HG03175 (cell line): ENCODE results near the gene TSPAN32.

ENCODE experiments used
- ATAC-seq: cut with Tn5 transposase; IDR thresholded peaks from one replicate; pipeline ENCODE4 v1.9.1; 2021; ENCODE audit warnings: mild to moderate bottlenecking, moderate library complexity; ENCODE audit not compliant: unreplicated experiment

Gene TSPAN32

GRCh38 chr11:2314136-2314524 lies 12.3 kb downstream of the TSPAN32 start:
- no peak for ATAC-seq

DNA sequence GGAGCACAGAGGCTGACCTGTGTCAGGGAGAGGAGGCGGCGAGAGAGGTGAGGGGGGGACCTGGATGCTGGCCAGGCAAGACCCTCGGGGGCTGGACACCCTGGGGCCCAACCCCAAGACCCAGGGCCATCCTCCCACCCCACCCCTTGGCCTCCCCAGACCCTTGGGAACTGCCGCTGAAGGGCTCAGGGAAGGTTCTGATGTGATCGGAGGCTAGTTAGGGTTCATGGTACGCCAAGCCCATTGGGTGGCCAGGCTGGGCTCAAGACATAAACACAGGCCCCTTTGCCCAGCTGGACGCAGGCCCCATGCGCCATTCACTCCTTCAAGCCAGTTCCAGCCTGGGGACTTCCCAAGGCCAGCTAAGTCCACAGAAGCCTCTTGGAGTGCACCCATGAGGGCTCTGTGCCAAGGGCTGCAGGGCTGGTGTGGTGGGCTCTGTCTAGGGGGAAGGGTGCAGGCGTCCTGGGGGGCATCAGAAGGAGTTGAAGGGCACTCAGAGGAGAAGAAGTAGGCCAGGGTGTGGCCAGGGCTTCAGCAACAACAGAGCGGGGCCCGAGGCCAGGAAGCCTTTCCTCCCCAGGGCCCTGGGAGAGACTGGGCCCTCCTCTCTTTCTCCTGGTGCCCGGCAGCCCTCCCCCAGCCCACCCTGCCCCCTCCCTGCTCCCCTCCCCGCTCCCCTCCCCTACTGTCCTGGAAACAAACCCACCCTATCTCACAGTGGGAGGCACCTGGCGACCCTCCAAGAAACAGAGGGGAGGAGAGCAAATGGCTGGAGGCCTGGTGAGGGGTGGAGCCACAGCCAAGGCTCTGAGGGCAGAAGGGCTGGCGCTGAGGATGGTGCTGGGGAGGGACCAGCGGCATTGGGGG lies 12.9 kb downstream of the TSPAN32 start:
- ATAC-seq = no peak

DNA sequence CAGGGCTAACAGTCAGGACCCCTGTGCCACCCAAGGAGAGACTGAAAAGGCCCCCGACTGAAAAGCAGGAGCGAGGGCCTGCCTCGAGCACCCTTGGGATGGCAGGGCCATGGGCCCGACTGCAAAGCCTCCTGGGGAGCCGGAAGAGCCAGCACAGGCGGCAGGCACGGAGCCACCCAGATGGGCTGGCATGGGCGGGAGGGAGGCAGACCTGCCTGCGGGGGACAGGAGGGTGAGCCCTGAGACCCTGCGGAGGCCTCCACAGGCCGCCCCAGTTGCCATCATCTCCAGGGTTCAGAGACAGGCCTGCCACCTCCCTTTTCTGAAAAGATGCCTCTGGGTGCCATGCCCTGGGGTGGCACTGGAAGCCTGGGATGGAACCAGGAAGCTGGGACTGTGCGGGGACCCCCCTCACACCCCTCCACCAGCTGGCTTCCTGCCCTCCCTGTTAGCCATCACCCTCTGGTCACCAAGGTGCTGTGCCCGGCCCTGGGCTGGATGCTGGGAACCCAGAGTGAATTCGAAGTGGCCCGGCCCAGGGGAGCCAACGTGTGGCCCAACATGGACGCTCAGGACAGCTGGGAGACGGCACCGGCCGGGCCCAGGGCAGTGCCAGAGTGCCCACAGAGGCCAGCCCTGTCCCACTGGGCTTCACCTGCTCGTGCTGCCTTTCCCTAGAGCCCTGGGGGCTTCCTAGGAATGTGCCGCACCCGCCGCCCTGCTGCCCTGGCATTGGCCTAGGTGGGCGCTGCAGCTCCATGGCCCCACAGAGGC lies 13.8 kb downstream of the TSPAN32 start:
- no peak for ATAC-seq

- ATAC-seq = no peak
These were observed 14.6 kb downstream of the TSPAN32 start for GRCh38 chr11:2316169-2316962.

DNA sequence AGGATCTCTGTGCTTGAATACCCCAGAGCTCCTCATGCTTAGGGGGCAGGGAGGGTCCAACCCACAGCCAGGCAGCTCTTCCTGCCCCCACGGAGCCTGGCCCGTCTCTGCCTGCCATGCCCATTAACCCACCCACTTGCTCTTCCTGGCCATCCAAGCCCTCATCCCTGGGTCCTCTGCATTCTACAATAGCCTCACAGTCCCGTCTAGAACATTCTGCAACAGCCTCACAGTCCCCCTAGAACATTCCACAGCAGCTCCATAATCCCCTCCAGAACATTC lies 15.1 kb downstream of the TSPAN32 start:
- ATAC-seq = no peak

DNA sequence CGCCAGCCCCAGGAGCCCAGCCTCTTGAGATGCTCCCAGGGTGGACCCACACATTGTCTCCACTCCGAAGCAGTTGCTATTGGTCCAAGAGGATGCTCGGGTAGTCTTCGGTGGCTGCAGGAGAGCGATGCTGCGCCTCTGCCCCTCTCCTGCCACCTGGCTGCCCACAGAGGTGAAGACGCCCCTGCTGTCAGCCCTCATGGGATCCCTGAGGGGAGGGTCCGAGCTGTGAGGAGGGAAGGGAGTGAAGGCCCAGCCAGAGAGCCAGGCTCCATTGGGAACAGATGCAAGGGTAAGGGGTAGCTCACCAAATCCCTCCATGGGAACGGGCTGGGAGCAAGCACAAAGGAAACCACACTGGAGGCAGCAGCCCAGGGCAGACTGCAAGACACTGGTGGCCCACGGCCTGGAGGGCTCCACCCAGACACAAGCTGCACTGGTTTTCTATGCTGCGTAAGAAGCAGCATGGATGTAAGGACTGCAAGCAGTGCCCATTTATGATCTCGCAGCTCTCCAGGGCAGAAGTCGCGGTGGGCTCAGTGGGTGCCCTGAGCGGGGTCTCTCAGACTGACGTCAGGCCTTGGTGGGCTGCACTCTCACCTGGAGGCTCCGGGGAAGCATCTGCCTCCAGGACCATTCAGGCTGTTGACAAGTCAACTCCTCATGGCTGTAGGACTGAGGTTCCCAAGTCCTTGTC lies 15.7 kb downstream of the TSPAN32 start:
- no peak for ATAC-seq

GRCh38 chr11:2318123-2318522 lies 16.3 kb downstream of the TSPAN32 start:
- ATAC-seq = no peak

DNA sequence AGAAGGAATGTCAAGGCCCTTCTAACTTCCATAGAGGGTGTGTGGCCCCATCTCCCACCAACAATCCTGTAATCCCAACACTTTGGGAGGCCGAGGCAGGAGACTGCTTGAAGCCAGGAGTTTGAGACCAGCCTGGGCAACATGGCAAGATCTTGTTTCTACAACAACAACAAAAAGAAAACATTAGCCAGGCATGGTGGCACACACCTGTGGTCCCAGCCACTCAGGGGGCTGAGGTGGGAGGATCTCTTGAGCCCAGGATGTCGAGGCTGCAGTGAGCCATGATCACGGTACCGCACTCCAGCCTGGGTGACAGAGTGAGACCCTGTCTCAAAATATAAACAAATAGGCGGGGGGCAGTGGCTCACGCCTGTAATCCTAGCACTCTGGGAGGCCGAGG lies 16.9 kb downstream of the TSPAN32 start:
- ATAC-seq = no peak

DNA sequence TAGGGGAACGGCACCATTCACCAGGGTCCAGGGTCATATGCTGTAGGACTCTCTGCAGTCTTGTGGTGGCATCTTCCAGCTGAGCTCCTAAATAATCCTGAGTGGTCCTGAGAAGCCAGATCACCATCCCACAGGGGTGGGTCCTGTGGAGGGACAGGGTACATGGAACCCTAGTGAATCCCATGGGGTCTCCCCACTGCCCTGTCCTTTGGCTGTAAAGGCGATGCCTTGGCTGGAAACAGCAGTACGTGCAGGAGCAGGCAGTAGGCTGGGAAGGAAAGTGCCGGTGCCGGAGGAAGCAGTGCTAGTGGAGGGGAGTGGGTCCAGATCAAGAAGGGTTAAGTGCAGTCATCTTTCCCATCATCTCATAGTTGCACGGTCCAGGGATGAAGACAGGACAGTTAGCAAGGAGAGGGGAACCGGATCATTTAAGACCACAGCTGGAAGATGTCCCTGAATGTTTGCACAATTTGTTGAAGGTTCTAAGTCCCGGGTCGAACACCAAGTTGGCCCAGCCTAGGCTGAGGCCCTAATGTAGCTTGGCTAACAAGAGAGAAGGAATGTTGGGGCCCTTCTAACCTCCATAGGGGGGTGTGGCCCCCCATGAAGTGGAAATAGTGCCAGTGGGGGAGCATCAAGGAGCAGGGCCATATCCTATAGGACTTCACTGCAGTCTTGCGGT lies 18.1 kb downstream of the TSPAN32 start:
- ATAC-seq = no peak

GRCh38 chr11:2320568-2321310 lies 18.9 kb downstream of the TSPAN32 start:
- ATAC-seq = no peak

DNA sequence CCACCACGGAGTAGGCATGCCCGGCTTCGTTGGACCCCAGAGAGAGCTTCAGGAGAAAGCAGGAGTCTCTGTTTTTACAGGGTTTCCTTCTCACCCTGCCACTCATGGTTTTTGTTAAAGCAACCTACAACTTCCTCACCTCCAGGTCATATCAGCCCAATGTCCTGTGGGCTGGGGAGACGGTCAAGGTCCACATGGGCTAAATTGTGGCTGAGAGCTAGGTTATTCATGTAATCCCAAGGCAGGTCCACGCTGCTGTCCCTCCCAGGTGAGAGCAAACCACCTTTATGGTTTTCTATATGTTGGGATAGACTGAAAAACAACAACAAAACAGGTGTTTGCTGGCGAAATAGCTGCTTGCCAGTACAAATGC lies 19.5 kb downstream of the TSPAN32 start:
- ATAC-seq = no peak

DNA sequence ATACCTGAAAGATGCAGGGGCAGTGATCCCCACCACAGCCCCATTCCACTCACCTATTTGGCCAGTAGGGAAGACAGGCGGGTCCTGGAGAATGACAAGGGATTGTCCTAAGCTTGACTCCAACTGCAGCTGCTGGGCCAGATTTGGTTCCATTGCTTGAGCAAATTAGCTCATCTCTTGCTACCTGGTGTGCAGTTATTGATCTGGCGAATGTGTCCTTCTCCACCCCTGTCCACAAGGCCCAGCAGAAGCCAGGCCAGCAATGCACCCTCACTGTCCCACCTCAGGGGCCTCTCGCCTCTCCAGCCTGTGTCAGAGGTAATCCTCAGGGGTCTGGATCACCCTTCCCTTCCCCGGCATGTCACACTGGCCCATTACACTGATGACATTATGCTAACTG lies 23.3 kb downstream of the TSPAN32 start:
- ATAC-seq = no peak

- no peak for ATAC-seq
These were observed 23.9 kb downstream of the TSPAN32 start for GRCh38 chr11:2325719-2326118.

DNA sequence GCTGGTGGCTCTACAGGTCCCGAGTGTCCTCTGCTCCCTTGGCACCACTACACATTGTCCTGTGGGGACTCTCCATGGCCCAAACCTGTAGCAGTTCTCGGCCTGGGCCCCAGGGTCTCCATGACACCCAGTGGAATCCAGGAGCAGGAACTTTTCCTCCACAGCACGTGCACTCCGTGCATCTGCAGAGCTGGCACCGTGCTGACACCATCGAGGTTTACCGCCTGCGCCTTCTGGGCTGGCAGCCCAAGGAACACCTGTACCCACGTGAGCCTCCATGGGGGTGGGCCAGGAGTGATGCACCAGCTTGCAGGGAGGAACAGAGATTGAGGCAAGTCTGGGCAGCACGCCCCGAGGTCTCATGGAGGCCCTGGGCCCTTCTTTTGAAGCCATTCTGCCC lies 25.2 kb downstream of the TSPAN32 start:
- no peak for ATAC-seq

- ATAC-seq = no peak
These were observed 26.2 kb downstream of the TSPAN32 start for GRCh38 chr11:2328021-2328420.

GRCh38 chr11:2328656-2329354 lies 27.0 kb downstream of the TSPAN32 start:
- ATAC-seq = no peak

DNA sequence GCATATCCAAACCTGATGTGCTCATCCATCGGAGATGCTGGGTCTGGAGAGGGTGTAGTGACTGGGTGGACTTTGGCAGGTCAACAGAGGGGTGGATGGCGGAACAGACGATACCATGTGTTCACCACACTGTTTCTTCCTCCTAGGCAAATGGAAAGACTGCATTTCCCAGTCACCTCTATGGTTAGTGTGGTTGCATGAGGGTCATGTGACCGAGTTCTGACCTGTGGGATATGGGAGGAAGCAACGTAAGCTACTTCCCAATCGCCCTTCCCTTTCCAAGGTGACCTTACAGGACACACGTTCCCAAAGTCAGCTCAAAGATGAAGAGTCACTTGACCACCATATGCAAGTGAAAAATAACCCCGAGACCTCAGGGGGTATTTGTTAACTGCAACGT lies 27.7 kb downstream of the TSPAN32 start:
- ATAC-seq = no peak

DNA sequence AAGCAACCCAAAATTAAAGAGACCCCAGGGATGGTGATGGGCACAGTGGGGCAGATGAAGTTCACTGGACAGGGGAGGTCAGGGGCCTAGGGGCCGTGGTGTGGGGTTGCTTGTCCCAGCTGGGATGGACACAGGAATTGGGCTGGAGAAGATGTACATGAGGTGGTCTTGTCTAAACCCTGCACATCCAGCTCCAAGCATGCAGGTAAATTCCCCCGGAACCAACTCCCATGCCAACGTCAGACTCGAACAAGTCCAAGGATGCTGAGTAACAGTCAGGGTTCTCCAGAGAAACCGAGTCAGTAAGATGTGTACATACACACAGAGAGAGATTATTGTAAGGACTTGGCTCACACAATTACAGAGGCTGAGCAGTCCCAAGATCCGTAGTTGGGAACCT lies 28.9 kb downstream of the TSPAN32 start:
- ATAC-seq = no peak

GRCh38 chr11:2331404-2331803 lies 29.6 kb downstream of the TSPAN32 start:
- no peak for ATAC-seq
